AG04449 (cell line): ENCODE data around the gene PCP2.

Source experiments
- CTCF ChIA-PET: fragments of 350-600 bp; formaldehyde crosslinking; extraction: SDS; loops from one replicate; lab custom pipeline; 2021; ENCODE audit warnings: antibody characterized with exemption; lab: Yijun Ruan, JAX
- POLR2A ChIA-PET: fragments of 400-600, 350-600 bp; formaldehyde crosslinking; extraction: SDS; loops from one replicate; lab custom pipeline; 2020; ENCODE audit warnings: antibody characterized with exemption, inconsistent platforms; lab: Yijun Ruan, JAX
- DNase-seq: peaks from one replicate; pipeline ENCODE4 v3.0.0-alpha.2; 2010; ENCODE audit warnings: low read depth, low spot score
- H3K4me3 ChIP-seq: 2 replicates; pipeline ENCODE4 v1.5.1; 2011; ENCODE audit warnings: low read depth, mild to moderate bottlenecking, control low read depth, low read length
- TF ChIP-seq, protein P1 (sequence below): IDR thresholded peaks from one replicate; pipeline ENCODE4 v1.5.1; 2011; ENCODE audit warnings: mild to moderate bottlenecking, moderate library complexity, low read length, control low read depth, inconsistent platforms; ENCODE audit not compliant: insufficient read depth; ENCODE audit errors: missing control alignments

The PCP2 gene

DNA sequence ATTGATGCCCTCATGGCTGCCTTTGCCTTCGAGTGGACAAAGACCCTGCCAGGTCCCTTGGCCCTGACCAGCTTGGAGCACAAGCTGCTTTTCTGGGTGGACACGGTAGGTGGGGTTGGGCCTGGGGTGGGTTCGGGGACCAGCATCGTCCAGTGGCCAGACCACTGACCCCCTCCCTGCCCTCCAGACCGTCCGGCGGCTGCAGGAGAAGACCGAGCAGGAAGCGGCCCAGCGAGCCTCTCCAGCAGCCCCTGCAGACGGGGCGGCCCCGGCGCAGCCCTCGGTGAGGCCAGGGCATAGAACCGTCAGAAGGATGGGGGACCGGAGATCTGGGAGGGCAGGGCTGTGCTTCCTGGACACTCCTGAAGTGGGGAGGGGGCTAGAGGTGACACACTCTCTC is 27.2 kb downstream of the PCP2 start:
- POLR2A ChIA-PET, result no interaction called here
- H3K4me3 ChIP-seq, result no peak overlapping the region
- TF ChIP-seq, protein P1, sequence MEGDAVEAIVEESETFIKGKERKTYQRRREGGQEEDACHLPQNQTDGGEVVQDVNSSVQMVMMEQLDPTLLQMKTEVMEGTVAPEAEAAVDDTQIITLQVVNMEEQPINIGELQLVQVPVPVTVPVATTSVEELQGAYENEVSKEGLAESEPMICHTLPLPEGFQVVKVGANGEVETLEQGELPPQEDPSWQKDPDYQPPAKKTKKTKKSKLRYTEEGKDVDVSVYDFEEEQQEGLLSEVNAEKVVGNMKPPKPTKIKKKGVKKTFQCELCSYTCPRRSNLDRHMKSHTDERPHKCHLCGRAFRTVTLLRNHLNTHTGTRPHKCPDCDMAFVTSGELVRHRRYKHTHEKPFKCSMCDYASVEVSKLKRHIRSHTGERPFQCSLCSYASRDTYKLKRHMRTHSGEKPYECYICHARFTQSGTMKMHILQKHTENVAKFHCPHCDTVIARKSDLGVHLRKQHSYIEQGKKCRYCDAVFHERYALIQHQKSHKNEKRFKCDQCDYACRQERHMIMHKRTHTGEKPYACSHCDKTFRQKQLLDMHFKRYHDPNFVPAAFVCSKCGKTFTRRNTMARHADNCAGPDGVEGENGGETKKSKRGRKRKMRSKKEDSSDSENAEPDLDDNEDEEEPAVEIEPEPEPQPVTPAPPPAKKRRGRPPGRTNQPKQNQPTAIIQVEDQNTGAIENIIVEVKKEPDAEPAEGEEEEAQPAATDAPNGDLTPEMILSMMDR, result no peak
- no peak for DNase-seq
- CTCF ChIA-PET, result interaction anchor here (1.3 to 2.0 kb wide), 3 partner anchors 37 to 74 kb away, joined by 3 to 9 read pairs (median 4); partner anchors contain the start of gene TRAPPC5

DNA sequence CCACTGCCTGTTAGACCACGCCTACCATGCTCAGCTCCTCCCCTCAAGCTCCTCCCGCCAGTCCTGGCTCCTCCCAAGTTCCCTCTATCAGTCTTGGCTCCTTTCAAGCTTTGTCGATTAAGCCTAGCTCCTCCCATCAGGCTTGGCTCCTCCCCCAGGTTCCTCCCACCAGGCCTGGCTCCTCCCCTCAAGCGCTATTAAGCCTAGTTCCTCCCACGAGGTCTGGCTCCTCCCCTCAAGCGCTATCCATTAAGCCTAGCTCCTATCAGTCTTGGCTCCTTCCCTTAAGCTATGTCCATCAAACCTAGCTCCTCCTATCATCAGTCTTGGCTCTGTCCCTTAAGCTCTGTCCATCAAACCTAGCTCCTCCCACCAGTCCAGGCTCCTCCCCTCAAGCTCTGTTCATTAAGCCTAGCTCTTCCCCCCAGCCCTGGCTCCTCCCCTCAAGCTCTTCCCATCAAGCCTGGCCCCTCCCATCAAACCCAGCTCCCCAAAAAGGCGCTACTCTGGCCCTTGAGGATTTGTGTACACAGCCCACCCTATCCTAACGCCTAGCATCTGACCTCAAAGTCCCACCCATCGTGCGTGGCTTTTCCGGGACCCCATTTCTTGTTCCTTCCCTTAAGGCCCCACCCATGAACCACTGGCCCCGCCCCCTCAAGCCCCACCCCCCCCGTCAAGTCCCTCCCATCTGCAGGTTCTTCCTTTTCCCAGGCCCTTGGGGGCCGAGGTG is 27.9 kb downstream of the PCP2 start:
- CTCF ChIA-PET, result interaction anchor here (0.8 to 2.0 kb wide), 4 partner anchors 37 to 265 kb away, joined by 3 to 9 read pairs (median 4); partner anchors contain the start of gene TRAPPC5
- H3K4me3 ChIP-seq, result no peak overlapping the region
- POLR2A ChIA-PET, result no interaction called here
- no peak for DNase-seq
- TF ChIP-seq, protein P1, result no peak

DNA sequence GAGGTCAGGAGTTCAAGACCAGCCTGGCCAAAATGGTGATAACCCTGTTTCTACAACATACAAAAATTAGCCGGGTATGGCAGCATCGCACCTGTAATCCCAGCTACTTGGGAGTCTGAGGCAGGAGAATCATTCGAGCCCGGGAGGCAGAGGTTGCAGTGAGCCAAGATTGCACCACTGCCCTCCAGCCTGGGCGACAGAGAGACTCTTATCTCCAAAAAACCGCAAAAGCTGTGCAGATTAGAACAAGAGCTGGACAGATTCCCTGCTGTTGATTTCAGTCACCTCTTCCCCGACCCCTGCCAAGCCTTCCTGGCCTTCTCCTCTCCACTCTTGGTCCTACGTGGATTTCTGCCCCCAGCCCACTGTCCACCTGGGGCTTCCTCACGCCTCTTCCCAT is 29.6 kb downstream of the PCP2 start:
- H3K4me3 ChIP-seq, result no peak overlapping the region
- ChIA-PET POLR2A (no interaction called here), CTCF (no interaction called here)
- TF ChIP-seq, protein P1, result no peak
- no peak for DNase-seq

DNA sequence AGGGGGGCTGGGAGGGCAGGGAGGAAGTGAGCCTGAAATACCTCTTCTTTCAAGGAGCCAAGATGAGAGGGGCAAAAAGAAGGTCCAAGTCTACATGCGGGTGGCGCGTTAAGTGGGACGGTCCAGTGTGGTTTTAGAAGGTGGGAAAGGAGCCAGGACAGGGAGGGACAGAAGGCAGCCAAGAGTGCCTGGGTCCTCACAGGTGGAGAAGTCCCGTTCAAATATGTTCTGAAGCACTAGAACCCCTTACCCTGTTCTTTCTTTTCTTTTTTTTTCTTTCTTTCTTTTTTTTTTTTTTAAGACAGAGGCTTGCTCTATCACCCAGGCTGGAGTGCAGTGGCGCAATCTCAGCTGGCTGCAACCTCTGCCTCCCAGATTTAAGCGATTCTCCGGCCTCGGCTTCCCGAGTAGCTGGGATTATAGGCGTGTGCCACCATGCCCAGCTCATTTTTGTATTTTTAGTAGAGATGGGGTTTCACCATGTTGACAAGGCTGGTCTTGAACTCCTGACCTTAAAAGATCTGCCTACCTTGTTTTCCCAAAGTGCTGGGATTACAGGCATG is 30.5 kb downstream of the PCP2 start:
- POLR2A ChIA-PET, result no interaction called here

DNA sequence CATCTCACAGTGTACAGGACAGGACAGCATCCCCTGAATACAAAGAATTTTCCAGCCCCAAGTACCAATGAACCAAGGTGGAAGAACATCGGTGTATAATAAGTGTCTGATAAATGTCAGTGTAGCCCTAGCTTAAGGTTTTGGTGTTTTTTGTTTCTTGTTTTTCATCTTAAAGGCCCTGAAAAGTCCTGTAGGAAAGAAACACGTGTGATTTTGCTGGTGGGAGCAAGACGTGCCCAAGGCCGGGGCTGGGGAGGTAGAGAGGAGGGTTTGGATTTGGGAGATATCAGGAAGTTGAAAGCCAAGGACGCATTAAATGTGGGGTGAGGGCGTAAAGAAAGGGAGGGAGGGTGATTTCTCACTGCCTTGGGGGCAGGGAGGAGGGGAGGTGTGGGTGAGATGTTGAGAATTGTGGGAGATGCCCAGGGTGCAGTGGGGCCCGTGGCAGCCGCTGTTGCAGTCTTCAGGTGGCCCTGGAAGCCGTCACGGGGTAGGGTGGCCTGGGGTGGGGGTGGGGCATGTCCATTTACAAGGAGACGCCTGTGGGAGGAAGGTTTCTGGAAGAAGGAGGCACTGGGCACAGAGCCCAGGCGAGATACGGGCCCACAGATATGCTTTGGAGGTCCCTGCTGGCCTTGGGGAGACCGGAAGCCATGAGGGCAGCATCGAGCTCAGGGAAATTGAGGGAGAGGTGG is 31.1 kb downstream of the PCP2 start:
- CTCF ChIA-PET, result no interaction called here
- POLR2A ChIA-PET, result no interaction called here
- TF ChIP-seq, protein P1, result no peak
- H3K4me3 ChIP-seq, result no peak overlapping the region
- no peak for DNase-seq

More for the DNA sequence above, 30.5 kb downstream of the PCP2 start:
- H3K4me3 ChIP-seq, result no peak overlapping the region
- CTCF ChIA-PET, result no interaction called here
- DNase-seq, result no peak
- TF ChIP-seq, protein P1, result no peak

DNA sequence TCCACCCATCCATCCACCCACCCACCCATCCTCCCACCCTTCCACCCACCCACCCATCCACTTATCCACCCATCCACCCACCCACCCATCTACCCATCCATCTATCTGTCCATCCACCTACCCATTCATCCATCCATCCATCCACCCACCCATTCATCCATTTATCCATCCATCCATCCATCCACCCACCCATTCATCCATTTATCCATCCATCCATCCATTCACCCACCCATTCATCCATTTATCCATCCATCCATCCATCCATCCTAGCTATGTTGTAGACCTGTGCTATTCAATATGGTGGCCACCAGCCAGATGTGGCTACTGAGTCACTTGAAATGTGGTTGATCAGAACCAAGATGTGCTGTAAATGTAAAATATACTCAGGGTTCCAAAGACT is 32.8 kb downstream of the PCP2 start:
- TF ChIP-seq, protein P1, result no peak
- CTCF ChIA-PET, result no interaction called here
- no peak overlapping the region for H3K4me3 ChIP-seq
- POLR2A ChIA-PET, result no interaction called here
- DNase-seq, result no peak
